DOHH2 (cell line): ENCODE measurements around the gene IGSF3.
"Not testable (repeated sequence)": the region's sequence is repeated elsewhere in the genome, so short reads cannot be mapped to it uniquely, and the experiment has no call there.

Source experiments
- EZH2phosphoT487 ChIP-seq: fragments of 200-600 bp; sonication (generic); IDR thresholded peaks from 2 replicates; pipeline ENCODE4 v1.6.1; 2017; ENCODE audit warnings: borderline replicate concordance, mild to moderate bottlenecking, antibody characterized with exemption, low read length, moderate library complexity, mixed read lengths
- TF ChIP-seq, protein P1 (sequence below): fragments of 200-600 bp; sonication (generic); IDR thresholded peaks from one replicate; pipeline ENCODE4 v1.5.1; 2014; ENCODE audit warnings: antibody characterized with exemption, mild to moderate bottlenecking, low read depth, low read length; ENCODE audit not compliant: poor library complexity, severe bottlenecking

DNA sequence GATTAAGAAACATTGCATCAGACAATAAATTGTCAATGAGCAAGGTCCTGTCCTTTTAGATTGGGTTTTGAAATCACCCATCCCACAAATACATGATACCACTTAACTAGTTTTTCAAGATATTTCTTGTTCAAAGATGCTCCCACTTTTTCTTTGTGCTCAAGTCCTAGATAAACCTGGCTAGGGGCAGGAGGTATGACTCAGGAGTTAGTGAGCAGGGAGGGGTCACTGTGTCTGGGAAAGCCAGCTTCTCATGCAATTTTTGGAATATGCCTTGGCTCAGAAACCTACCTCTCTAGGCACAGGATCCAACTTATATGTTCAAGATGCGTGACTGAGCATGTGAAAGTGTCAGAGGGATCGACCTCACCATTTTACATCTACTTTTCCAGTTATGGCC lies 45.8 kb downstream of the IGSF3 start:
- TF ChIP-seq, protein P1, sequence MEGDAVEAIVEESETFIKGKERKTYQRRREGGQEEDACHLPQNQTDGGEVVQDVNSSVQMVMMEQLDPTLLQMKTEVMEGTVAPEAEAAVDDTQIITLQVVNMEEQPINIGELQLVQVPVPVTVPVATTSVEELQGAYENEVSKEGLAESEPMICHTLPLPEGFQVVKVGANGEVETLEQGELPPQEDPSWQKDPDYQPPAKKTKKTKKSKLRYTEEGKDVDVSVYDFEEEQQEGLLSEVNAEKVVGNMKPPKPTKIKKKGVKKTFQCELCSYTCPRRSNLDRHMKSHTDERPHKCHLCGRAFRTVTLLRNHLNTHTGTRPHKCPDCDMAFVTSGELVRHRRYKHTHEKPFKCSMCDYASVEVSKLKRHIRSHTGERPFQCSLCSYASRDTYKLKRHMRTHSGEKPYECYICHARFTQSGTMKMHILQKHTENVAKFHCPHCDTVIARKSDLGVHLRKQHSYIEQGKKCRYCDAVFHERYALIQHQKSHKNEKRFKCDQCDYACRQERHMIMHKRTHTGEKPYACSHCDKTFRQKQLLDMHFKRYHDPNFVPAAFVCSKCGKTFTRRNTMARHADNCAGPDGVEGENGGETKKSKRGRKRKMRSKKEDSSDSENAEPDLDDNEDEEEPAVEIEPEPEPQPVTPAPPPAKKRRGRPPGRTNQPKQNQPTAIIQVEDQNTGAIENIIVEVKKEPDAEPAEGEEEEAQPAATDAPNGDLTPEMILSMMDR = not testable (repeated sequence)
- TF ChIP-seq EZH2phosphoT487 = not testable (repeated sequence)
